Embryonic facial prominence (tissue), 1 donor: Measurements from ENCODE around the gene FBXW2.
A peak's percentile ranks its signal among the peaks of the same experiment; 100 is the strongest.
"Not testable (repeated sequence)": the region's sequence is repeated elsewhere in the genome, so short reads cannot be mapped to it uniquely, and the experiment has no call there.

Experiments used
- DNase-seq: peaks from one replicate; pipeline ENCODE4 v3.0.0-alpha.2; 2016; ENCODE audit errors: extremely low spot score

FBXW2 gene

GRCh38 chr9:120792898-120793765 lies at the start of gene FBXW2:
Gene FBXW2 (minus strand): TSS chr9:120793416. CDS start chr9:120788258, 5,158 bp downstream.
- peak; percentile 81 for DNase-seq

DNA sequence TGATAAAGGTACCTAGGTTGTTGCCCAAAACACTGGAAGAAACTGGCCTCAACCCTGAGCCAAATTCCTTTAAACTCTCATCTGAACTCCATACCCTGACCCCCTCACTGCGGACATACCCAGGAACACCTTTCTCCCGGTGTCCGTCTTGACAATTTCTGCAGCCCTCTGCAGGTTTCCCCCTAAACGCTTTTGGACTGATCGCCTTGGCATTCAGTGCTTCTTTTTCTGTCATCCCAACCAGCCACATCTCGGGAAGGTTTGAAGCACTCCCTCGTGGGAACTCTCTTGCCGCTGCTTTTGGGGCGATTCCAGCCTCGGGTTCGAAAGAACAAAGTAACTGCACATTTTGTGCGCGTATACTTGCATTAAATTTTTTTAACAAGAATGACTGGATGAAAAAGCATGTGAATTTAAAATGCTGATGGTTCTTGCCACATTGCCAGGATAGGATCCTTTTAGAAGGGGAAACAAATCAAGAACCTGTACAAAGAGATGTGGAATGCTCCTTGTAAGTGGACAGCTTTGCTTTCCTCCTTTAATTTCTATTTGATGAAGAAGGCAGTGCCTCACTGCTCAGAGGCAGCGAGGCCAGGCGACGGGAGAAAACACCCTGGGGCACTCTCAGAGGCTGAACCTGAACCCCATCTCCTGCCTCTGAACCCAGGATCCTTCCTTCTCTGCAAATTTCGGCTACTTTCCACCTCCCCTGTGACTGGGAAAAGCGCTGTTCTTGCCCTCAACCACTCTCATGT lies 48.9 kb upstream of the FBXW2 start:
- DNase-seq: no peak

GRCh38 chr9:120839146-120839545 lies 45.9 kb upstream of the FBXW2 start:
- DNase-seq: no peak

DNA sequence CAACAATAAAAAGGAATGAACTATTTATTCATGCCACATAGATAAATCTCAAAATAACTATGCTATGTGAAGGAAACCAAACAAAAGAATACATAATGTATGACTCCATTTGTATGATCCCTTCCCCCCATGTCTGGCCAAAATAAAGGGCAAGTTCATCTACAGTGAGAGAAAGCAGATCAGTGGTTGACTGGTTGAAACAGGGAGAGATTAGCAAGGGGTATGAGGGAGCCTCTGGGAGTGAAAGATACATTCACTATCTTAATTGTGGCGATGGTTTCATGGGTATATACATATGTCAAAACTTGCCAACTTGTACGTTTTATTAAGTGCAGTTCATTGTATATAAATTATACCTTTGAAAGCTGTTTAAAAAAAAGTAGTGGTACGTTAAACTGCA lies 44.7 kb upstream of the FBXW2 start:
- DNase-seq: no peak

GRCh38 chr9:120833325-120833724 lies 40.1 kb upstream of the FBXW2 start:
- no peak for DNase-seq

GRCh38 chr9:120832807-120833206 lies 39.6 kb upstream of the FBXW2 start:
- DNase-seq: no peak

DNA sequence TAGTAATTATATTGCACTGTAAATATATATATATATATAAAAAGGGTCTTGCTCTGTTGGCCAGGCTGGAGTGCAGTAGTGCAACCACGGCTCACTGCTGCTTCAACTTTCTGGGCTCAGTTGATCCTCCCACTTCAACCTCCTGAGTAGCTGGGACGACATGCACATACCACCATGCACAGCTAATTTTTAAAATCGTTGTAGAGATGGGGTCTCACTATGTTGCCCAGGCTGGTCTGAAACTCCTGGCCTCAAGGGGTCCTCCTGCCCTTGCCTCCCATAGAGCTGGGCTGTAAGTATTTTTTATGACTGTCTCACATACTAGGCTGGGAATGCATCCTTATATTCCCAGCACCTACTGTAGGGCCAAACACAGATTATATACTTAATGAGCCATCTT lies 37.6 kb upstream of the FBXW2 start:
- DNase-seq: no peak

DNA sequence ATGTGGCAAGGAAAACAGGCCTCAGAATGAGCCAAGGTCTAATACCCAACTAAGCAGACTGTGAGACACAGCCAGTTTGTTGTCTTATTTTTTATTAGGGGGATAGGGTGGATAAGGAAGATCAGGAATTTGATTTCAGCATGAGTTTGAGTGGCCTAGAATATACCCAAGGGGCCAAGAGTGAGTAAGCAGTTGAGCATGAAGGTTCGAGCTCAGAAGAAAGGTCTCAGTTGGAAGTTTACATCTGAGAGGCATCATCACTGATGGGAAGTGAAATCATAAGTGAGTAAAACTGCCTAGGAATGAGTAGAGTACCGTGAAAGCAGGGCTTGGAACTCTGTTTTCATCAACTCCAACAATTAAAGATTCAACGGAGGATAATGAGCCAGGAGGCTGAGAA lies 36.9 kb upstream of the FBXW2 start:
- DNase-seq: no peak

GRCh38 chr9:120829650-120830049 lies 36.4 kb upstream of the FBXW2 start:
- DNase-seq: no peak

- no peak for DNase-seq
Measured at GRCh38 chr9:120820095-120820494, 26.9 kb upstream of the FBXW2 start.

GRCh38 chr9:120818595-120818994 lies 25.4 kb upstream of the FBXW2 start:
- DNase-seq: no peak

DNA sequence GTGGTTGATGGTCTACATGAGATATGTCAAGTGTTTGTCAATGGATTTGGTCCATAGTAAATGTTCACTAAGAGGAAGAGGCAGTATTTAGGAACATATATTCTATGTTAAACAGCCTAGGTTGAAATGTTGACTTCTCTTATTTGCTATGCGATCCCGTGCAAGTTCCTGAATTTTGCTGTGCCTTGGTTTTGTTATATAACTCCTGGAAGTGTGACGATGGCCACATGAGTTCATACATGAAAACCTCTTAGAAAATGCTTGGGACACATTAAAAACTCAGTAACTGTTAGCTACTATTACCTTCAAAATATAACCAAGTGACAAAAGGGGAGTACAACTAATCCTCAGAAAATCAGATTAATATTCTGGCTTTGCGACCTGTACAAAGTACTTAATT lies 21.9 kb upstream of the FBXW2 start:
- no peak for DNase-seq

GRCh38 chr9:120808931-120809330 lies 15.7 kb upstream of the FBXW2 start:
- DNase-seq: no peak

GRCh38 chr9:120807607-120808379 lies 14.6 kb upstream of the FBXW2 start:
- DNase-seq: no peak

DNA sequence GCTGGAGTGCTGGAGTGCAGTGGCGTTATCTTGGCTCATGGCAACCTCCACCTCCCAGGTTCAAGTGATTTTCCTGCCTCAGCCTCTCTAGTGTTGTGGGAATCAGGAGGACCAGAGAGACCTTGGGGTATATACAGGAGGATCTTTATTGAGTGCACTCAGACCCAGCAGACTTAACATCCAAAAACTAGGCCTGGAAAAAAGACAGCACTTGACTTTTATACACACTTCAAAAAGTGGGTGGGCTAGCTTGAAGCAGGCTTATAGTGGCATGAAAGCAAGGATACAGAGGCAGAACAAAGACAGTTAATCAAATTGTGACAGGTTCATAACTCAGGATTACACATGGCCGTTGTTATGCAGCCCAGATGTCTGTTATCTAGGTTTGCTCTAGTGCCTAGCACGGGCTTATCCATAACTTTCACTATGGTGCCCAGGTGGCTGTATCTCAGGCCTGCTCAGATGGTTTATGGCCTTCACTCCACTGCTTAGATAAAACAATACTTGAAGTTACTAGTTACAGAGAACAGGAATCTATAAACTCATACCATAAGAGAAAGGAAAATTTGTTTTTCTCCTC lies 11.7 kb upstream of the FBXW2 start:
- DNase-seq: not testable (repeated sequence)

DNA sequence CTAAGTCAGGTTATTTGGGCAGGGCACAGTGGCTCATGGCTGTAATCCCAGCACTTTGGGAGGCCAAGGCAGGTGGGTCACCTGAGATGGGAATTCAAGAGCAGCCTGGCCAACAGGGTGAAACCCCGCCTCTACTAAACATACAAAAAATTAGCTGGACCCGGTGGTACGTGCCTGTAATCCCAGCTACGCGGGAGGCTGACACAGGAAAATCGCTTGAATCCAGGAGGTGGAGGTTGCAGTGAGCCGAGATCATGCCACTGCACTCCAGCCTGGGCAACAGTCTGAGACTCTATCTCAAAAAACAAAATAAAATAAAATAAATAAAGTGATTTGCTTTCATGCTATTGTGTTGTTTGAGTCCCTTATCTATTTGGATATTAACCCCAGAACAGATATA lies 8.2 kb upstream of the FBXW2 start:
- no peak for DNase-seq

DNA sequence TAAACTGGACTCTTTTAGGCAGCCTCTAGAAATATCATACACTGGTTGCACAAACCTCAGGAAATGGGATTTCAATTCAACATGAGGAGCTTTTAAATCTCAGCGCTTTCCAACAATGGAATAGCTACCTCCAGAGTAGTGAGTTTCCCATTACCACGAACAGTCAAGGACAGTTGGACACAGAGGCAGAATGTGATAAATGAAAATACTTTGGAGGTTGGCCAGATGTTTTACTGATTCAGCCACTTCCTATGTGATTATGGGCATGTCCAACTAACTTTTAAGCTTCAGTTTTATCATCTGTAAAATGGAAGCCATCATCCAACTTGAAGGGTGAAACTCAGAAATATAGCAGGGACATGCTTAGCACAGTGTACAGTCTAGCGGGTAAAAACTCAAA lies 2.1 kb downstream of the FBXW2 start:
- no peak for DNase-seq

GRCh38 chr9:120787933-120788332 lies 5.3 kb downstream of the FBXW2 start:
- DNase-seq: no peak

GRCh38 chr9:120783602-120784047 lies 9.6 kb downstream of the FBXW2 start:
- no peak for DNase-seq

DNA sequence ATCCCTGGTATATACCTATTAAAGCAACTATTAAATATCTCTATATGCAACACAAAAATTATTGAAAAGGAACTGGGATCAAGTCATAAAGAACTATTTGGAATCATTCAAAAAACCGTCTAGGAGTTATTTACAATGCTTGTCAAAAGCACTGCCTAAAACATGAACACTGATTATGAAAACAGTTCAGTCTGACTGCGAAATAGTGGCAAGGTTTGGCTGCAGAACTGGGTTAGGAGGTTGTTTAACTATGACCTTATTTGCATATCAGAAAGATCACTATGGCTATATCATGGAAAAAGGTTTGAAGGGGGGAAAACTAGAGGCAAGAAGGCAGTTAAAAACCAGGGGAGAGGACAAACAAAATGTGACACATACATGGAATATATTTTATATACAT lies 12.0 kb downstream of the FBXW2 start:
- no peak for DNase-seq

- DNase-seq: no peak
Measured at GRCh38 chr9:120780367-120780766, 12.8 kb downstream of the FBXW2 start.

GRCh38 chr9:120779227-120779626 lies 14.0 kb downstream of the FBXW2 start:
- DNase-seq: no peak
